ENCODE data around the gene KIF9. TPM values are rescaled to one million over a fixed set of nuclear protein-coding genes. Genes with fewer than 3 reads are reported as not detected.
"Not testable (repeated sequence)": the region's sequence is repeated elsewhere in the genome, so short reads cannot be mapped to it uniquely, and the experiment has no call there.

KIF9 gene
- total RNA-seq, 1 donor from 2014 or later: 7.5 TPM

- H3K27ac Mint-ChIP-seq (ENCODE audit: unreplicated experiment): no peak overlapping the region
- Histone ChIP-seq H3K4me2 (ENCODE audit: low read length) (no peak overlapping the region), H4K20me1 (ENCODE audit: insufficient read depth, low read length) (no peaks in the 10 kb centered on the region), H3K4me1 (ENCODE audit: insufficient read depth, low read length) (no peaks in the 10 kb centered on the region), H3K9ac (ENCODE audit: low read length) (no peak overlapping the region), H3K36me3 (ENCODE audit: insufficient read depth, low read length) (no peaks in the 10 kb centered on the region), H2AFZ (ENCODE audit: low read depth, low read length) (no peak overlapping the region), H3K9me3 (ENCODE audit: insufficient read depth, low read depth, low read length) (no peaks in the 10 kb centered on the region), H3K4me3 (ENCODE audit: insufficient read depth, low read depth, low read length) (no peak overlapping the region), H3K27ac (ENCODE audit: low read depth, low read length) (no peak overlapping the region), H3K27me3 (ENCODE audit: insufficient read depth, low read length) (no peaks in the 10 kb centered on the region), H3K79me2 (ENCODE audit: insufficient read depth, low read length) (no peaks in the 10 kb centered on the region)
- no peaks in the 10 kb centered on the region for H3K9me3 Mint-ChIP-seq (ENCODE audit: unreplicated experiment)
- peaks cover 2% of the 10 kb centered on the region for H3K36me3 Mint-ChIP-seq (ENCODE audit: low read depth, unreplicated experiment)
- peaks cover 9% of the 10 kb centered on the region for H3K27me3 Mint-ChIP-seq (ENCODE audit: low read depth, unreplicated experiment)
- no peak for DNase-seq (ENCODE audit: low read depth)
- no peaks in the 10 kb centered on the region for H3K4me1 Mint-ChIP-seq (ENCODE audit: low read depth, unreplicated experiment)
- no peak for FAIRE-seq
- H3K4me3 Mint-ChIP-seq (ENCODE audit: unreplicated experiment): no peak overlapping the region
- TF ChIP-seq CTCF (IDR thresholded peaks at IDR 0.05; ENCODE audit: insufficient read depth, low read depth, low read length) (no peak), EZH2 (IDR thresholded peaks at IDR 0.05; ENCODE audit: insufficient read depth, low read length) (no peak)
Measured at GRCh38 chr3:47251689-47252088, 30.9 kb downstream of the KIF9 start.

- not testable (repeated sequence) for H3K27ac Mint-ChIP-seq (ENCODE audit: unreplicated experiment); FAIRE-seq; H3K4me1 Mint-ChIP-seq (ENCODE audit: low read depth, unreplicated experiment); H3K27me3 ChIP-seq (ENCODE audit: insufficient read depth, low read length); H3K36me3 Mint-ChIP-seq (ENCODE audit: low read depth, unreplicated experiment); H3K4me3 Mint-ChIP-seq (ENCODE audit: unreplicated experiment); H3K27me3 Mint-ChIP-seq (ENCODE audit: low read depth, unreplicated experiment); DNase-seq (ENCODE audit: low read depth); H3K9ac ChIP-seq (ENCODE audit: low read length); H3K36me3 ChIP-seq (ENCODE audit: insufficient read depth, low read length); H3K4me2 ChIP-seq (ENCODE audit: low read length); H3K9me3 Mint-ChIP-seq (ENCODE audit: unreplicated experiment); H3K4me3 ChIP-seq (ENCODE audit: insufficient read depth, low read depth, low read length); H3K9me3 ChIP-seq (ENCODE audit: insufficient read depth, low read depth, low read length); H3K27ac ChIP-seq (ENCODE audit: low read depth, low read length); H3K4me1 ChIP-seq (ENCODE audit: insufficient read depth, low read length); H3K79me2 ChIP-seq (ENCODE audit: insufficient read depth, low read length); H2AFZ ChIP-seq (ENCODE audit: low read depth, low read length); H4K20me1 ChIP-seq (ENCODE audit: insufficient read depth, low read length)
Measured at GRCh38 chr3:47251085-47251484, 31.5 kb downstream of the KIF9 start.

- Histone ChIP-seq H3K79me2 (ENCODE audit: insufficient read depth, low read length) (no peaks in the 10 kb centered on the region), H3K4me3 (ENCODE audit: insufficient read depth, low read depth, low read length) (no peak overlapping the region), H3K9ac (ENCODE audit: low read length) (no peak overlapping the region), H3K27me3 (ENCODE audit: insufficient read depth, low read length) (no peaks in the 10 kb centered on the region), H3K9me3 (ENCODE audit: insufficient read depth, low read depth, low read length) (no peaks in the 10 kb centered on the region), H4K20me1 (ENCODE audit: insufficient read depth, low read length) (no peaks in the 10 kb centered on the region), H3K4me1 (ENCODE audit: insufficient read depth, low read length) (no peaks in the 10 kb centered on the region), H3K27ac (ENCODE audit: low read depth, low read length) (no peak overlapping the region), H3K4me2 (ENCODE audit: low read length) (no peak overlapping the region), H2AFZ (ENCODE audit: low read depth, low read length) (no peak overlapping the region), H3K36me3 (ENCODE audit: insufficient read depth, low read length) (no peaks in the 10 kb centered on the region)
- peaks cover 9% of the 10 kb centered on the region for H3K27me3 Mint-ChIP-seq (ENCODE audit: low read depth, unreplicated experiment)
- TF ChIP-seq CTCF (IDR thresholded peaks at IDR 0.05; ENCODE audit: insufficient read depth, low read depth, low read length): peak; percentile 22
- no peak for TF ChIP-seq EZH2 (IDR thresholded peaks at IDR 0.05; ENCODE audit: insufficient read depth, low read length)
- FAIRE-seq (no peak), DNase-seq (ENCODE audit: low read depth) (no peak)
- H3K9me3 Mint-ChIP-seq (ENCODE audit: unreplicated experiment): no peaks in the 10 kb centered on the region
- H3K36me3 Mint-ChIP-seq (ENCODE audit: low read depth, unreplicated experiment): peaks cover 2% of the 10 kb centered on the region
- H3K4me1 Mint-ChIP-seq (ENCODE audit: low read depth, unreplicated experiment): no peaks in the 10 kb centered on the region
- H3K4me3 Mint-ChIP-seq (ENCODE audit: unreplicated experiment): no peak overlapping the region
- H3K27ac Mint-ChIP-seq (ENCODE audit: unreplicated experiment): no peak overlapping the region
Measured at GRCh38 chr3:47250309-47251060, 32.1 kb downstream of the KIF9 start.

All from astrocyte (in vitro differentiated cells and primary cell).